Limb (tissue), 2 donors: Measurements from ENCODE around the gene CYP2D6.
"Not testable (repeated sequence)": the region's sequence is repeated elsewhere in the genome, so short reads cannot be mapped to it uniquely, and the experiment has no call there.

Experiments used
- DNase-seq, 2 donors: peaks; one replicate each; pipeline ENCODE4 v3.0.0-alpha.2; 2016; ENCODE audit errors: extremely low spot score in 2 of 2

The CYP2D6 gene

GRCh38 chr22:42130639-42131431 is at the start of gene CYP2D6:
CYP2D6 (minus strand) TSS chr22:42130810; CDS start chr22:42130791, 19 bp downstream.
- not testable (repeated sequence) for DNase-seq

- DNase-seq = no peak
These were observed 49.0 kb upstream of the CYP2D6 start for GRCh38 chr22:42179616-42180015.

GRCh38 chr22:42178910-42179519 is 48.4 kb upstream of the CYP2D6 start:
- DNase-seq = no peak

- DNase-seq = no peak
These were observed 47.3 kb upstream of the CYP2D6 start for GRCh38 chr22:42177891-42178336.

GRCh38 chr22:42176255-42176915 is 45.8 kb upstream of the CYP2D6 start:
- DNase-seq = no peak

- no peak for DNase-seq
These were observed 43.5 kb upstream of the CYP2D6 start for GRCh38 chr22:42174062-42174461.

- no peak for DNase-seq
These were observed 42.7 kb upstream of the CYP2D6 start for GRCh38 chr22:42173183-42173926.

GRCh38 chr22:42172773-42173172 is 42.2 kb upstream of the CYP2D6 start:
- DNase-seq = no peak

GRCh38 chr22:42171946-42172719 is 41.5 kb upstream of the CYP2D6 start:
- DNase-seq = no peak

- no peak for DNase-seq
These were observed 40.8 kb upstream of the CYP2D6 start for GRCh38 chr22:42171417-42171816.

GRCh38 chr22:42170946-42171345 is 40.3 kb upstream of the CYP2D6 start:
- DNase-seq = no peak

- peak; percentile 78 to 88 for DNase-seq
These were observed 38.5 kb upstream of the CYP2D6 start for GRCh38 chr22:42169055-42169469.

GRCh38 chr22:42168476-42168875 is 37.9 kb upstream of the CYP2D6 start:
- no peak for DNase-seq

GRCh38 chr22:42167066-42167465 is 36.5 kb upstream of the CYP2D6 start:
- no peak for DNase-seq

GRCh38 chr22:42164901-42165300 is 34.3 kb upstream of the CYP2D6 start:
- no peak for DNase-seq

- no peak for DNase-seq
These were observed 32.9 kb upstream of the CYP2D6 start for GRCh38 chr22:42163515-42163914.

GRCh38 chr22:42162728-42163489 is 32.3 kb upstream of the CYP2D6 start:
- no peak for DNase-seq

GRCh38 chr22:42160830-42161696 is 30.5 kb upstream of the CYP2D6 start:
- DNase-seq = no peak

GRCh38 chr22:42160251-42160650 is 29.6 kb upstream of the CYP2D6 start:
- no peak for DNase-seq
